ENCODE measurements around the gene CHAC1. TPM values are rescaled to one million over a fixed set of nuclear protein-coding genes. Genes with fewer than 3 reads are reported as not detected.

The CHAC1 gene
- polyA plus RNA-seq, 4 donors: 0.96 to 37.3 (median 5.0) TPM

DNA sequence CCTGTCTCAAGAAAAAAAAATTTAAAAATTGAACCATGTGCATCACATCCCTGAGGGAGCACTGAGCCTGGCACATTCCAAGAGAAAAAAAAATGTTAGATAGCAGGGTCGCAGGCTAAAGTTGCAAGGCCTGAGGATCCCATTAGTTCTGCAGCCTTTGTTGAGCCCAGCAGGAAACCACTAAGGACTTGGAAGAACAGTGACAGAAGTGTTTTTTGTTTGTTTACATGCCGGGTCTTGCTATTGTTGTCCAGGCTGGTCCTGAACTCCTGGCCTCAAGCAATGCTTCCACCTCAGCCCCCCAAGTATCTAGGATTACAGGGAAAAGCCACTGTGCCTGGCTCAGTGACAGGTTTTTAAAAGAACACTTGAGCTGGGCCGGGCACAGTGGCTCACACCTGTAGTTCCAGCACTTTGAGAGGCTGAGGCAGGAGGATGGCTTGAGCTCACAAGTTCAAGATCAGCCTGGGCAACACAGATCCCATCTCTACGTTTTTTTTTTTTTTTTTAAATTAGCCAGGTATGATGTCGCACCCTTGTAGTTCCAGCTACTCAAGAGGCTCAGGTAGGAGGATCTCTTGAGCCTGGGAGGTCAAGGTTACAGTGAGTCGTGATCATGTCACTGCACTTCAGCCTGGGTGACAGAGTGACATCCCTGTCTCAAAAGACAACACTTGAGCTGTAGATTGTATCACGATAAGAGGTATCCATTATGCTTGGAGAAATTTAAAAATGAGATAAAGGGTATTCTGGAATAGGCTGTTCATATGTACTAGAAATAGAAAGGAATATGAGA is 15.2 kb downstream of the CHAC1 start:
- peaks cover 0 to 7% (median 0%) of the 10 kb centered on the region in 3 donors for H3K4me1 ChIP-seq (ENCODE audit: control insufficient read depth in 3 of 3, insufficient read depth in 2 of 3, low read depth in 1 of 3, low read length in 2 of 3)
- WGBS, 3 donors: 73 to 77% (median 76%) methylated on average over 7 of the region's 7 CpGs
- H3K27ac ChIP-seq (ENCODE audit: low read depth in 1 of 3, low read length in 2 of 3): no peak overlapping the region
- DNase-seq (no peak), FAIRE-seq (no peak)
- H3K9me3 ChIP-seq (ENCODE audit: control insufficient read depth in 2 of 2, insufficient read depth in 1 of 2, low read depth in 1 of 2, low read length in 1 of 2): no peaks in the 10 kb centered on the region
- H3K27me3 ChIP-seq (ENCODE audit: control insufficient read depth in 3 of 3, insufficient read depth in 3 of 3, low read length in 3 of 3): no peaks in the 10 kb centered on the region
- no peak overlapping the region for H3K4me3 ChIP-seq (ENCODE audit: low read depth in 1 of 3, low read length in 3 of 3)
- H3K36me3 ChIP-seq (ENCODE audit: control insufficient read depth in 3 of 3, insufficient read depth in 2 of 3, low read depth in 1 of 3, low read length in 3 of 3): peaks cover 0 to 2% (median 0%) of the 10 kb centered on the region in 3 donors

DNA sequence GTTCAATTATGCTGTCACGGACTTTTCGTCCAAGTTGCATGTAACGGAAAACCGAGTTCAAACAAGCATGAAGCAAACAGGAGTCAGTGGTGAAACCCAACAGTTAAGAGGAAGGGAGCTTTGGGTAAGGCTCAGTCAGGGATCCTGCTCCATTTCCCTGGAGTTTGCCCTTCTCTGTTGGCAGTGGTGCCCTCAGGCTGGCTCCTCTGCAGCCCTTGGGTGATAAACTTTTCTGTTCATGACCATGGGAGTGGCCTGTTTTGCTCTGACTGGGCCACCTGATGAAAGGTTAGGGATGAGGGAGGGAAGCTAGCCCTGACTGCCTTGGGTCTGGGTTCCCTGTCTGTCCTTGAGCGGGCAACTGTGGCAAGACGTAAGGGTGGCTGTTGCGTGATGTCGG is 16.1 kb downstream of the CHAC1 start:
- Histone ChIP-seq H3K36me3 (ENCODE audit: control insufficient read depth in 3 of 3, insufficient read depth in 2 of 3, low read depth in 1 of 3, low read length in 3 of 3) (peaks cover 0 to 2% (median 0%) of the 10 kb centered on the region in 3 donors), H3K4me1 (ENCODE audit: control insufficient read depth in 3 of 3, insufficient read depth in 2 of 3, low read depth in 1 of 3, low read length in 2 of 3) (peaks cover 0 to 7% (median 0%) of the 10 kb centered on the region in 3 donors), H3K27ac (ENCODE audit: low read depth in 1 of 3, low read length in 2 of 3) (no peak overlapping the region), H3K4me3 (ENCODE audit: low read depth in 1 of 3, low read length in 3 of 3) (no peak overlapping the region), H3K27me3 (ENCODE audit: control insufficient read depth in 3 of 3, insufficient read depth in 3 of 3, low read length in 3 of 3) (no peaks in the 10 kb centered on the region), H3K9me3 (ENCODE audit: control insufficient read depth in 2 of 2, insufficient read depth in 1 of 2, low read depth in 1 of 2, low read length in 1 of 2) (no peaks in the 10 kb centered on the region)
- peak in 1 of 2 donors; percentile 34 for DNase-seq
- WGBS, 3 donors: 82 to 95% (median 89%) methylated on average over 8 of the region's 8 CpGs
- no peak for FAIRE-seq

DNA sequence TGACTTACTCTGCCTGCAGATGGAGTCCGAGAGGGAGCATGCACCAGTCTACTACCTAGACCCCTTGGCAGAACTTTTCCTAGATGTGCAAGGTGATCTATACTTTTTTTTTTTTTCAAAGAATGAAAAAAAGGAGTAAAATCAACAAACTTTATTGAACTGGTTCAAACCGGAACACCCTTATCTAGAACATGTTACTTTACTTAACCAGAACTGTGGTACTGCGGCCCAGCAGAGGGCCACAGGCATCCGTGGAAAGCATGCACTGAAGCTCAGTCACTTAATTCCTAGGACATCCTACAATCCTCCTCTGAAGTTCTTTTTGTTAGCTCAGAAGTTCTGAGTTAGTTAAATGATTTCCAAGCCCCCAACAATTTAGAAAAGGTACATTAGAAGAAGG is 21.6 kb downstream of the CHAC1 start:
- H3K4me1 ChIP-seq (ENCODE audit: control insufficient read depth in 3 of 3, insufficient read depth in 2 of 3, low read depth in 1 of 3, low read length in 2 of 3): no peaks in the 10 kb centered on the region
- peaks cover 15 to 41% (median 29%) of the 10 kb centered on the region in 3 donors for H3K36me3 ChIP-seq (ENCODE audit: control insufficient read depth in 3 of 3, insufficient read depth in 2 of 3, low read depth in 1 of 3, low read length in 3 of 3)
- H3K27me3 ChIP-seq (ENCODE audit: control insufficient read depth in 3 of 3, insufficient read depth in 3 of 3, low read length in 3 of 3): no peaks in the 10 kb centered on the region
- H3K4me3 ChIP-seq (ENCODE audit: low read depth in 1 of 3, low read length in 3 of 3): no peak overlapping the region
- FAIRE-seq: no peak
- no peak for DNase-seq
- H3K9me3 ChIP-seq (ENCODE audit: control insufficient read depth in 2 of 2, insufficient read depth in 1 of 2, low read depth in 1 of 2, low read length in 1 of 2): no peaks in the 10 kb centered on the region
- H3K27ac ChIP-seq (ENCODE audit: low read depth in 1 of 3, low read length in 2 of 3): no peak overlapping the region
- WGBS, 3 donors: 75 to 81% (median 81%) methylated on average over 4 of the region's 4 CpGs

DNA sequence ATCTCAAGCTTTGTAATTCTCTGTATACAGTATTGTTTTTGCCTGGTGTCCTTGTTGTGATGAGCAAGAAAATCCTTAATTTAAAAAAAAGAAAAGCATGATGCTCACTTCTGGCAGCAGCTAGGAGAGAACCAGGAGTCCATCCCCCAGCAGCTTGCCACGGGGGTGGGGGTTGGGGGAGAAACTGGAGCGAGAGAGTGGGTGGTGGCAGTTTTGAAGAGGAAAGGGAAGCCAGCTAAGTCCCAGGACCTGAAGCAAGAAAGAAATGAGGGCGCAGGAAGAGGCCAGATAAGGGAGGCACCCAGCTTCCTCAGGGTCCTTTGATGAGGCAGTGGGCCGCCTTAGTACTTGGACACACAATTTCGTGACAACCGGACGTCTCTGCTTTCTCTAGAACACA is 23.5 kb downstream of the CHAC1 start:
- no peak overlapping the region for H3K27ac ChIP-seq (ENCODE audit: low read depth in 1 of 3, low read length in 2 of 3)
- no peaks in the 10 kb centered on the region for H3K27me3 ChIP-seq (ENCODE audit: control insufficient read depth in 3 of 3, insufficient read depth in 3 of 3, low read length in 3 of 3)
- H3K36me3 ChIP-seq (ENCODE audit: control insufficient read depth in 3 of 3, insufficient read depth in 2 of 3, low read depth in 1 of 3, low read length in 3 of 3): peaks cover 24 to 57% (median 40%) of the 10 kb centered on the region in 3 donors
- DNase-seq (no peak), FAIRE-seq (no peak)
- 79 to 84% (median 81%) methylated on average over 7 of the region's 7 CpGs for WGBS, 3 donors
- no peaks in the 10 kb centered on the region for H3K4me1 ChIP-seq (ENCODE audit: control insufficient read depth in 3 of 3, insufficient read depth in 2 of 3, low read depth in 1 of 3, low read length in 2 of 3)
- H3K4me3 ChIP-seq (ENCODE audit: low read depth in 1 of 3, low read length in 3 of 3): no peak overlapping the region
- no peaks in the 10 kb centered on the region for H3K9me3 ChIP-seq (ENCODE audit: control insufficient read depth in 2 of 2, insufficient read depth in 1 of 2, low read depth in 1 of 2, low read length in 1 of 2)

GRCh38 chr15:40978141-40978540 is 24.9 kb downstream of the CHAC1 start:
- Histone ChIP-seq H3K4me3 (ENCODE audit: low read depth in 1 of 3, low read length in 3 of 3) (no peak overlapping the region), H3K27me3 (ENCODE audit: control insufficient read depth in 3 of 3, insufficient read depth in 3 of 3, low read length in 3 of 3) (no peaks in the 10 kb centered on the region), H3K4me1 (ENCODE audit: control insufficient read depth in 3 of 3, insufficient read depth in 2 of 3, low read depth in 1 of 3, low read length in 2 of 3) (no peaks in the 10 kb centered on the region), H3K9me3 (ENCODE audit: control insufficient read depth in 2 of 2, insufficient read depth in 1 of 2, low read depth in 1 of 2, low read length in 1 of 2) (no peaks in the 10 kb centered on the region), H3K36me3 (ENCODE audit: control insufficient read depth in 3 of 3, insufficient read depth in 2 of 3, low read depth in 1 of 3, low read length in 3 of 3) (peaks cover 30 to 67% (median 50%) of the 10 kb centered on the region in 3 donors), H3K27ac (ENCODE audit: low read depth in 1 of 3, low read length in 2 of 3) (no peak overlapping the region)
- 60 to 79% (median 76%) methylated on average over 2 of the region's 2 CpGs for WGBS, 3 donors
- DNase-seq (no peak), FAIRE-seq (no peak)

- 93 to 95% (median 95%) methylated on average over 4 of the region's 4 CpGs for WGBS, 3 donors
- Histone ChIP-seq H3K27me3 (ENCODE audit: control insufficient read depth in 3 of 3, insufficient read depth in 3 of 3, low read length in 3 of 3) (no peaks in the 10 kb centered on the region), H3K9me3 (ENCODE audit: control insufficient read depth in 2 of 2, insufficient read depth in 1 of 2, low read depth in 1 of 2, low read length in 1 of 2) (no peaks in the 10 kb centered on the region), H3K36me3 (ENCODE audit: control insufficient read depth in 3 of 3, insufficient read depth in 2 of 3, low read depth in 1 of 3, low read length in 3 of 3) (peaks cover 33 to 69% (median 54%) of the 10 kb centered on the region in 3 donors), H3K4me3 (ENCODE audit: low read depth in 1 of 3, low read length in 3 of 3) (no peak overlapping the region), H3K4me1 (ENCODE audit: control insufficient read depth in 3 of 3, insufficient read depth in 2 of 3, low read depth in 1 of 3, low read length in 2 of 3) (no peaks in the 10 kb centered on the region), H3K27ac (ENCODE audit: low read depth in 1 of 3, low read length in 2 of 3) (no peak overlapping the region)
- DNase-seq (no peak), FAIRE-seq (no peak)
These were observed 25.3 kb downstream of the CHAC1 start for GRCh38 chr15:40978562-40978961.

- FAIRE-seq: no peak
- Histone ChIP-seq H3K4me1 (ENCODE audit: control insufficient read depth in 3 of 3, insufficient read depth in 2 of 3, low read depth in 1 of 3, low read length in 2 of 3) (no peaks in the 10 kb centered on the region), H3K36me3 (ENCODE audit: control insufficient read depth in 3 of 3, insufficient read depth in 2 of 3, low read depth in 1 of 3, low read length in 3 of 3) (peaks cover 50 to 80% (median 60%) of the 10 kb centered on the region in 3 donors), H3K27me3 (ENCODE audit: control insufficient read depth in 3 of 3, insufficient read depth in 3 of 3, low read length in 3 of 3) (no peaks in the 10 kb centered on the region), H3K4me3 (ENCODE audit: low read depth in 1 of 3, low read length in 3 of 3) (no peak overlapping the region), H3K9me3 (ENCODE audit: control insufficient read depth in 2 of 2, insufficient read depth in 1 of 2, low read depth in 1 of 2, low read length in 1 of 2) (no peaks in the 10 kb centered on the region), H3K27ac (ENCODE audit: low read depth in 1 of 3, low read length in 2 of 3) (no peak overlapping the region)
- DNase-seq: no peak
- WGBS, 3 donors: 64 to 76% (median 69%) methylated on average over 3 of the region's 3 CpGs
These were observed 27.9 kb downstream of the CHAC1 start for GRCh38 chr15:40981186-40981585.

- WGBS, 3 donors: 82 to 90% (median 88%) methylated on average over 13 of the region's 13 CpGs
- DNase-seq (no peak), FAIRE-seq (no peak)
- no peak overlapping the region for H3K27ac ChIP-seq (ENCODE audit: low read depth in 1 of 3, low read length in 2 of 3)
- no peak overlapping the region for H3K4me3 ChIP-seq (ENCODE audit: low read depth in 1 of 3, low read length in 3 of 3)
- peaks cover 59 to 75% (median 67%) of the 10 kb centered on the region in 3 donors for H3K36me3 ChIP-seq (ENCODE audit: control insufficient read depth in 3 of 3, insufficient read depth in 2 of 3, low read depth in 1 of 3, low read length in 3 of 3)
- no peaks in the 10 kb centered on the region for H3K4me1 ChIP-seq (ENCODE audit: control insufficient read depth in 3 of 3, insufficient read depth in 2 of 3, low read depth in 1 of 3, low read length in 2 of 3)
- no peaks in the 10 kb centered on the region for H3K9me3 ChIP-seq (ENCODE audit: control insufficient read depth in 2 of 2, insufficient read depth in 1 of 2, low read depth in 1 of 2, low read length in 1 of 2)
- H3K27me3 ChIP-seq (ENCODE audit: control insufficient read depth in 3 of 3, insufficient read depth in 3 of 3, low read length in 3 of 3): no peaks in the 10 kb centered on the region
These were observed 29.6 kb downstream of the CHAC1 start for GRCh38 chr15:40982855-40983254.

Data from small intestine (tissue), 7 donors.